K562 (cell line): ENCODE results near the gene ULBP1. TPM values are rescaled to one million over a fixed set of nuclear protein-coding genes. Genes with fewer than 3 reads are reported as not detected.
A peak's percentile ranks its signal among the peaks of the same experiment; 100 is the strongest.

Experiments used
- ARID2 ChIP-seq: fragments of 450-650 bp; IDR thresholded peaks from 2 replicates; pipeline ENCODE4 v1.6.1; 2017; ENCODE audit warnings: antibody characterized with exemption, mild to moderate bottlenecking
- CTCF ChIP-seq, 3 experiments: IDR thresholded peaks in 2 of 3; conservative IDR thresholded peaks in 1 of 3; 2 replicates each; pipeline ENCODE4 v1.5.1; 2011 to 2012; ENCODE audit warnings: low read length in 3 of 3, mild to moderate bottlenecking in 3 of 3, control low read depth in 2 of 3, improper control_type of control experiment in 1 of 3, inconsistent platforms in 1 of 3, low read depth in 1 of 3, mixed read lengths in 1 of 3, moderate library complexity in 1 of 3; ENCODE audit not compliant: insufficient read depth in 2 of 3
- ELF1 ChIP-seq: fragments of 200-800 bp; sonication (Bioruptor generic); IDR thresholded peaks from 2 replicates; pipeline ENCODE4 v1.6.1; 2016; ENCODE audit warnings: missing genetic modification characterization, missing compliant biosample characterization
- HLTF ChIP-seq: fragments of 450-650 bp; IDR thresholded peaks from 2 replicates; pipeline ENCODE4 v1.6.1; 2016
- MCM3 ChIP-seq: fragments of 450-650 bp; IDR thresholded peaks from 2 replicates; pipeline ENCODE4 v1.6.1; 2016
- PHF8 ChIP-seq: fragments of 200-600 bp; sonication (generic); IDR thresholded peaks from 2 replicates; pipeline ENCODE4 v1.6.1; 2012; ENCODE audit warnings: mixed run types, mild to moderate bottlenecking, inconsistent platforms, low read length, moderate library complexity, borderline replicate concordance
- RFX5 ChIP-seq: IDR thresholded peaks from 2 replicates; pipeline ENCODE4 v1.6.1; 2011; ENCODE audit warnings: low read depth, mild to moderate bottlenecking, improper control_type of control experiment, low read length
- THRB ChIP-seq: fragments of 450-650 bp; formaldehyde crosslinking; conservative IDR thresholded peaks from 2 replicates; pipeline ENCODE4 v1.4.0; 2022; ENCODE audit warnings: mild to moderate bottlenecking, missing genetic modification characterization
- ZBTB26 ChIP-seq: fragments of 450-650 bp; formaldehyde crosslinking; IDR thresholded peaks from 2 replicates; pipeline ENCODE4 v1.4.0; 2022; ENCODE audit warnings: missing genetic modification characterization
- ZBTB40 ChIP-seq, 2 experiments: fragments of 450-650 bp in 1 of 2; sonication (generic) in 1 of 2; formaldehyde crosslinking in 1 of 2; IDR thresholded peaks; 2 replicates each; pipeline versions ENCODE4 v1.7.1 to v1.9.0; 2016 to 2022; ENCODE audit warnings: inconsistent platforms in 1 of 2, mild to moderate bottlenecking in 1 of 2, missing genetic modification reagents in 1 of 2
- ZNF589 ChIP-seq: fragments of 200-800 bp; sonication (Bioruptor generic); IDR thresholded peaks from 2 replicates; pipeline ENCODE4 v1.6.1; 2016; ENCODE audit warnings: low read depth, missing genetic modification characterization, missing compliant biosample characterization
- ZNF79 ChIP-seq: fragments of 250-450 bp; sonication (Bioruptor Pico); IDR thresholded peaks from 2 replicates; pipeline ENCODE4 v1.4.0; 2020; ENCODE audit warnings: low read depth, mild to moderate bottlenecking, moderate library complexity
- polyA plus RNA-seq, 8 experiments: library from polyadenylated mRNA; depleted of rRNA in 4 of 8; stranded (reverse) in 5 of 8; unstranded in 3 of 8; fragments of >200 nt; fragmentation: Nextera tagmentation in 2 of 8; fragmentation: Illumina TruSeq in 1 of 8; extraction: Ambion mirVana in 2 of 8; extraction: Trizol in 1 of 8; gene quantifications; 2 replicates each; pipeline versions ENCODE4 v1.2.1 to v1.2.3, GENCODE V29; 2011 to 2014; ENCODE audit warnings: inconsistent platforms in 1 of 8, missing spikeins in 1 of 8
- total RNA-seq, 7 experiments: library from RNA; depleted of rRNA in 6 of 7; stranded (reverse); fragments of >200 nt in 6 of 7; fragmentation: Illumina TruSeq in 2 of 7; extraction: Trizol in 2 of 7; gene quantifications; 2 replicates each; pipeline versions ENCODE4 v1.2.1 to v1.2.3, GENCODE V29; 2011 to 2021; ENCODE audit warnings: low replicate concordance in 1 of 7

Gene ULBP1
- total and polyA plus RNA-seq, 9 of the 15 experiments (the other 6 are each of a cell fraction or from before 2014, with no cell fraction given): 0.33 to 6.0 (median 2.5) TPM

- no peak for TF ChIP-seq ZBTB26 (CRISPR knock-in tag)
- TF ChIP-seq ZBTB40 (IDR thresholded peaks at IDR 0.05): no peak
- TF ChIP-seq ZBTB40 (CRISPR knock-in tag; IDR thresholded peaks at IDR 0.05): 0 out of 2 replicates have a peak, but pooled peaks have one; percentile 19
- 0 out of 2 replicates have a peak, but pooled peaks have one; percentile 43 for TF ChIP-seq MCM3
- peak; percentile 80 for TF ChIP-seq ARID2
- TF ChIP-seq ELF1 (tag): 0 out of 2 replicates have a peak, but pooled peaks have one; percentile 20
- TF ChIP-seq THRB: 0 out of 2 replicates have a peak, but pooled peaks have one; percentile 23
- no peak for TF ChIP-seq ZNF589 (CRISPR knock-in tag)
- TF ChIP-seq RFX5: no peak
- TF ChIP-seq CTCF (IDR thresholded peaks at IDR 0.05 in 2 of 3, conservative IDR thresholded peaks at IDR 0.05 in 1 of 3; ENCODE audit: insufficient read depth in 2 of 3, low read depth in 1 of 3, low read length in 3 of 3): peak; percentile 62 to 74 (median 70)
- 0 out of 2 replicates have a peak, but pooled peaks have one; percentile 31 for TF ChIP-seq HLTF
- no peak for TF ChIP-seq PHF8
- TF ChIP-seq ZNF79 (CRISPR knock-in tag): no peak
Observed at GRCh38 chr6:150016324-150017185, 52.8 kb downstream of the ULBP1 start (continued).
